DND-41 (cell line): ENCODE measurements around the gene ZNF609.

ENCODE experiments used
- ATAC-seq: fragments of 200-7000 bp; cut with Tn5 transposase; 3 replicates; pipeline ENCODE4 v1.9.1; 2021; ENCODE audit warnings: low read depth; ENCODE audit not compliant: insufficient read depth
- DNase-seq: peaks from one replicate; pipeline ENCODE4 v3.0.0-alpha.2; 2020
- H2AFZ ChIP-seq: 2 replicates; pipeline ENCODE4 v1.6.0; 2012; ENCODE audit warnings: low read depth, low read length
- H3K27ac ChIP-seq: 2 replicates; pipeline ENCODE4 v1.5.1; 2012; ENCODE audit warnings: low read length, inconsistent platforms
- H3K27me3 ChIP-seq: fragments of 200-600 bp; sonication (generic); 2 replicates; pipeline ENCODE4 v1.6.0; 2012; ENCODE audit warnings: low read length, mild to moderate bottlenecking, inconsistent platforms; ENCODE audit not compliant: insufficient read depth, poor library complexity
- H3K36me3 ChIP-seq: 2 replicates; pipeline ENCODE4 v1.5.1; 2012; ENCODE audit warnings: low read length, inconsistent platforms; ENCODE audit not compliant: insufficient read depth
- H3K4me1 ChIP-seq: 2 replicates; pipeline ENCODE4 v1.5.1; 2012; ENCODE audit warnings: mild to moderate bottlenecking, low read length; ENCODE audit not compliant: insufficient read depth
- H3K4me2 ChIP-seq: 2 replicates; pipeline ENCODE4 v1.6.0; 2012; ENCODE audit warnings: mild to moderate bottlenecking, moderate library complexity, low read length, inconsistent platforms; ENCODE audit not compliant: insufficient read depth
- H3K4me3 ChIP-seq, 2 experiments: fragments of 200-600 bp in 1 of 2; shearing (Covaris generic) in 1 of 2; 2 replicates each; pipeline ENCODE4 v1.5.1; 2012 to 2016; ENCODE audit warnings: inconsistent platforms in 2 of 2, low read length in 2 of 2, mild to moderate bottlenecking in 2 of 2, low read depth in 1 of 2, moderate library complexity in 1 of 2
- H3K79me2 ChIP-seq: 2 replicates; pipeline ENCODE4 v1.6.0; 2012; ENCODE audit warnings: low read length, inconsistent platforms; ENCODE audit not compliant: insufficient read depth
- H3K9ac ChIP-seq: 2 replicates; pipeline ENCODE4 v1.6.0; 2012; ENCODE audit warnings: low read depth, mild to moderate bottlenecking, inconsistent platforms, low read length, moderate library complexity
- H3K9me3 ChIP-seq: 2 replicates; pipeline ENCODE4 v1.5.1; 2012; ENCODE audit warnings: low read length, moderate library complexity, mild to moderate bottlenecking, inconsistent platforms; ENCODE audit not compliant: insufficient read depth, severe bottlenecking
- H4K20me1 ChIP-seq: 2 replicates; pipeline ENCODE4 v1.6.0; 2012; ENCODE audit warnings: low read length; ENCODE audit not compliant: insufficient read depth
- EZH2 ChIP-seq: IDR thresholded peaks from 3 replicates; pipeline ENCODE4 v1.6.1; 2012; ENCODE audit warnings: borderline replicate concordance, low read depth, mild to moderate bottlenecking, moderate library complexity, low read length, inconsistent platforms; ENCODE audit not compliant: severe bottlenecking
- TF ChIP-seq, protein P1 (sequence below): IDR thresholded peaks from 2 replicates; pipeline ENCODE4 v1.5.1; 2012; ENCODE audit warnings: borderline replicate concordance, low read length, moderate library complexity, mild to moderate bottlenecking; ENCODE audit not compliant: poor library complexity, severe bottlenecking; ENCODE audit errors: extremely low read depth

ZNF609 gene

GRCh38 chr15:64472161-64472560, 11.8 kb downstream of the ZNF609 start:
- peaks cover 11% of the 10 kb centered on the region for H3K36me3 ChIP-seq
- peaks cover 12% of the 10 kb centered on the region for H4K20me1 ChIP-seq
- H3K9me3 ChIP-seq, result no peaks in the 10 kb centered on the region
- no peaks in the 10 kb centered on the region for H3K4me1 ChIP-seq
- H3K27me3 ChIP-seq, result no peaks in the 10 kb centered on the region
- H3K79me2 ChIP-seq, result peaks cover 86% of the 10 kb centered on the region
- H2AFZ ChIP-seq, result no peak overlapping the region
- H3K4me3 ChIP-seq, result no peak overlapping the region
- DNase-seq (no peak), ATAC-seq (no peak)
- no peak for TF ChIP-seq EZH2
- TF ChIP-seq, protein P1, sequence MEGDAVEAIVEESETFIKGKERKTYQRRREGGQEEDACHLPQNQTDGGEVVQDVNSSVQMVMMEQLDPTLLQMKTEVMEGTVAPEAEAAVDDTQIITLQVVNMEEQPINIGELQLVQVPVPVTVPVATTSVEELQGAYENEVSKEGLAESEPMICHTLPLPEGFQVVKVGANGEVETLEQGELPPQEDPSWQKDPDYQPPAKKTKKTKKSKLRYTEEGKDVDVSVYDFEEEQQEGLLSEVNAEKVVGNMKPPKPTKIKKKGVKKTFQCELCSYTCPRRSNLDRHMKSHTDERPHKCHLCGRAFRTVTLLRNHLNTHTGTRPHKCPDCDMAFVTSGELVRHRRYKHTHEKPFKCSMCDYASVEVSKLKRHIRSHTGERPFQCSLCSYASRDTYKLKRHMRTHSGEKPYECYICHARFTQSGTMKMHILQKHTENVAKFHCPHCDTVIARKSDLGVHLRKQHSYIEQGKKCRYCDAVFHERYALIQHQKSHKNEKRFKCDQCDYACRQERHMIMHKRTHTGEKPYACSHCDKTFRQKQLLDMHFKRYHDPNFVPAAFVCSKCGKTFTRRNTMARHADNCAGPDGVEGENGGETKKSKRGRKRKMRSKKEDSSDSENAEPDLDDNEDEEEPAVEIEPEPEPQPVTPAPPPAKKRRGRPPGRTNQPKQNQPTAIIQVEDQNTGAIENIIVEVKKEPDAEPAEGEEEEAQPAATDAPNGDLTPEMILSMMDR, result no peak
- H3K9ac ChIP-seq, result no peak overlapping the region
- no peak overlapping the region for H3K27ac ChIP-seq
- no peak overlapping the region for H3K4me2 ChIP-seq

DNA sequence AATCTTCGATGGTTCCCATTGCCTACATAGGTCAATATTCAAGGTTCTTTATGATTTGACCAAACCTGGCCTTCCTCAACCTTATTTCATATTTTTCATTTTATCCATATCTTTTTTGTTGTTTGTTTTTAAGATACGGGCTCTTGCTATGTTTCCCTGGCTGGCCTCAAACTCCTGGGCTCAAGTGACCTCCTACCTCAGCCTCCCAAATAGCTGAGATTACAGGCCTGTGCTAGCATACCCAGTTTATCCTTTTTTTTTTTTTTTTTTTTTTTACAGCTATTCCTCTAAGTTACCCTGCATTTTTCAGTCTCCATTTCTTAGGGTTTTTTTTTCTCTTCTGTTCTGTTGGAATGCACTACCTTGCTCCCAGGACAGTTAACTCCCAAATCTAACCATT, 14.5 kb downstream of the ZNF609 start:
- no peak for DNase-seq
- Histone ChIP-seq H3K27me3 (no peaks in the 10 kb centered on the region), H2AFZ (no peak overlapping the region), H4K20me1 (peaks cover 13% of the 10 kb centered on the region), H3K79me2 (peaks cover 77% of the 10 kb centered on the region), H3K9ac (no peak overlapping the region), H3K4me3 (no peak overlapping the region), H3K27ac (no peak overlapping the region), H3K9me3 (no peaks in the 10 kb centered on the region), H3K36me3 (peaks cover 19% of the 10 kb centered on the region), H3K4me2 (no peak overlapping the region), H3K4me1 (no peaks in the 10 kb centered on the region)
- TF ChIP-seq EZH2, result no peak
- TF ChIP-seq, protein P1, result no peak
- ATAC-seq, result no peak

- H3K9me3 ChIP-seq, result no peaks in the 10 kb centered on the region
- H3K4me2 ChIP-seq, result no peak overlapping the region
- DNase-seq (no peak), ATAC-seq (no peak)
- no peaks in the 10 kb centered on the region for H3K27me3 ChIP-seq
- H3K79me2 ChIP-seq, result peaks cover 66% of the 10 kb centered on the region
- H4K20me1 ChIP-seq, result peaks cover 9% of the 10 kb centered on the region
- H3K4me1 ChIP-seq, result no peaks in the 10 kb centered on the region
- peak overlapping the region; percentile 40; the same call in 1 of the 2 replicates for H3K27ac ChIP-seq
- no peak overlapping the region for H2AFZ ChIP-seq
- no peak overlapping the region for H3K9ac ChIP-seq
- peaks cover 11% of the 10 kb centered on the region for H3K36me3 ChIP-seq
- TF ChIP-seq, protein P1, result no peak
- TF ChIP-seq EZH2, result no peak
- H3K4me3 ChIP-seq, result no peak overlapping the region
These were observed 16.2 kb downstream of the ZNF609 start for GRCh38 chr15:64476550-64476949.

DNA sequence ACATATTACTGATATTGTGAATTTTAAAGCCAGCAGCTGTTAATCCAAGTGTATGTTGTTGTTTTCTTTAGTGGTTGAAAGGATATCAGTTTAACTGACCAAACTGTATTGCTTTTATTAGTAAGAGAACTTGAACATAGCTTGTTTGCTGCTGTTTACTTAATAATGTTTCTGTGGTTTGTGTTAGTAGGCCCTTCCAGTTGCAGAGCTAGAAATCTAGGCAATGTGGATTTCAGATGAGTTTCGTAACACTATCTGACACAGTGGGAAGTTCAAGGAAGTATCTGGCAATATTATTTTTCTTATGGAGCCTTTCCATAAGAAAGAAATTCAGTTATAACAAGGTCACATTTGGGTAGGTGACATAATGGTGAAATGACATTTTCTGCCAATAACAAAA, 18.5 kb downstream of the ZNF609 start:
- no peak for TF ChIP-seq EZH2
- TF ChIP-seq, protein P1, result no peak
- no peak overlapping the region for H3K9ac ChIP-seq
- H3K79me2 ChIP-seq, result peaks cover 57% of the 10 kb centered on the region
- H3K27me3 ChIP-seq, result no peaks in the 10 kb centered on the region
- H3K36me3 ChIP-seq, result peaks cover 11% of the 10 kb centered on the region
- no peaks in the 10 kb centered on the region for H3K9me3 ChIP-seq
- peaks cover 9% of the 10 kb centered on the region; the same call in 1 of the 2 replicates for H4K20me1 ChIP-seq
- H3K4me3 ChIP-seq, result no peak overlapping the region
- H3K27ac ChIP-seq, result no peak overlapping the region
- DNase-seq, result no peak
- H3K4me2 ChIP-seq, result no peak overlapping the region
- ATAC-seq, result no peak
- H2AFZ ChIP-seq, result no peak overlapping the region
- H3K4me1 ChIP-seq, result no peaks in the 10 kb centered on the region
